Measurements from ENCODE around the gene PGRMC2.

PGRMC2 gene
- total RNA-seq, result 21.7 to 46.6 (median 31.3) reads per million in 4 donors

GRCh38 chr4:128287141-128287870 is at the start of gene PGRMC2:
TSS of gene PGRMC2 (minus strand) at chr4:128287813. CDS start at chr4:128287790, 23 bp downstream.
- peak in 3 of 5 donors; percentile 2 to 19 (median 17) for DNase-seq

GRCh38 chr4:128335541-128335940 is 47.9 kb upstream of the PGRMC2 start:
- DNase-seq, result no peak

GRCh38 chr4:128334256-128334655 is 46.6 kb upstream of the PGRMC2 start:
- no peak for DNase-seq

GRCh38 chr4:128333309-128334018 is 45.9 kb upstream of the PGRMC2 start:
- no peak for DNase-seq

- DNase-seq, result no peak
Observed at GRCh38 chr4:128332081-128332480, 44.5 kb upstream of the PGRMC2 start.

- no peak for DNase-seq
Observed at GRCh38 chr4:128329638-128330037, 42.0 kb upstream of the PGRMC2 start.

GRCh38 chr4:128328106-128328505 is 40.5 kb upstream of the PGRMC2 start:
- DNase-seq, result no peak

GRCh38 chr4:128323401-128323800 is 35.8 kb upstream of the PGRMC2 start:
- no peak for DNase-seq

- DNase-seq, result no peak
Observed at GRCh38 chr4:128322986-128323385, 35.4 kb upstream of the PGRMC2 start.

GRCh38 chr4:128322311-128322710 is 34.7 kb upstream of the PGRMC2 start:
- no peak for DNase-seq

GRCh38 chr4:128320656-128321055 is 33.0 kb upstream of the PGRMC2 start:
- DNase-seq, result no peak

- no peak for DNase-seq
Observed at GRCh38 chr4:128315756-128316520, 28.3 kb upstream of the PGRMC2 start.

- DNase-seq, result no peak
Observed at GRCh38 chr4:128311659-128312403, 24.2 kb upstream of the PGRMC2 start.

GRCh38 chr4:128310266-128310697 is 22.7 kb upstream of the PGRMC2 start:
- no peak for DNase-seq

- no peak for DNase-seq
Observed at GRCh38 chr4:128309585-128309984, 22.0 kb upstream of the PGRMC2 start.

- DNase-seq, result no peak
Observed at GRCh38 chr4:128308986-128309385, 21.4 kb upstream of the PGRMC2 start.

GRCh38 chr4:128307123-128307571 is 19.5 kb upstream of the PGRMC2 start:
- DNase-seq, result no peak

- no peak for DNase-seq
Observed at GRCh38 chr4:128305942-128306341, 18.3 kb upstream of the PGRMC2 start.

GRCh38 chr4:128303986-128304385 is 16.4 kb upstream of the PGRMC2 start:
- no peak for DNase-seq

- DNase-seq, result no peak
Observed at GRCh38 chr4:128303405-128303785, 15.8 kb upstream of the PGRMC2 start.

- no peak for DNase-seq
Observed at GRCh38 chr4:128301979-128302378, 14.4 kb upstream of the PGRMC2 start.

GRCh38 chr4:128299848-128300247 is 12.2 kb upstream of the PGRMC2 start:
- DNase-seq, result no peak

- no peak for DNase-seq
Observed at GRCh38 chr4:128298852-128299251, 11.2 kb upstream of the PGRMC2 start.
